K562 (cell line): ENCODE measurements around the gene ADAMTS14. TPM values are rescaled to one million over a fixed set of nuclear protein-coding genes. Genes with fewer than 3 reads are reported as not detected.

Experiments used
- CHD2 ChIP-seq: IDR thresholded peaks from 2 replicates; pipeline ENCODE4 v1.6.1; 2011; ENCODE audit warnings: low read depth, low read length
- ETV5 ChIP-seq: sonication (generic); formaldehyde crosslinking; IDR thresholded peaks from 2 replicates; pipeline ENCODE4 v1.4.0; 2020; ENCODE audit warnings: low read depth, mild to moderate bottlenecking, missing genetic modification reagents
- FOSL1 ChIP-seq: fragments of 200-800 bp; sonication (Bioruptor generic); conservative IDR thresholded peaks from 2 replicates; pipeline ENCODE4 v1.6.1; 2016; ENCODE audit warnings: missing genetic modification characterization, missing compliant biosample characterization
- GATAD2B ChIP-seq: fragments of 450-650 bp; IDR thresholded peaks from 2 replicates; pipeline ENCODE4 v1.6.1; 2017; ENCODE audit warnings: mild to moderate bottlenecking, borderline replicate concordance
- SIN3B ChIP-seq: fragments of 450-650 bp; IDR thresholded peaks from 2 replicates; pipeline ENCODE4 v1.6.1; 2017; ENCODE audit warnings: low read depth, mild to moderate bottlenecking, moderate library complexity
- ZC3H4 ChIP-seq: sonication (generic); formaldehyde crosslinking; IDR thresholded peaks from 2 replicates; pipeline ENCODE4 v1.9.0; 2021; ENCODE audit warnings: missing genetic modification reagents, borderline replicate concordance
- ZNF134 ChIP-seq: fragments of 250-450 bp; sonication (Bioruptor Pico); conservative IDR thresholded peaks from 2 replicates; pipeline ENCODE4 v1.4.0; 2020
- polyA plus RNA-seq, 8 experiments: library from polyadenylated mRNA; depleted of rRNA in 4 of 8; stranded (reverse) in 5 of 8; unstranded in 3 of 8; fragments of >200 nt; fragmentation: Nextera tagmentation in 2 of 8; fragmentation: Illumina TruSeq in 1 of 8; extraction: Ambion mirVana in 2 of 8; extraction: Trizol in 1 of 8; gene quantifications; 2 replicates each; pipeline versions ENCODE4 v1.2.1 to v1.2.3, GENCODE V29; 2011 to 2014; ENCODE audit warnings: inconsistent platforms in 1 of 8, missing spikeins in 1 of 8
- total RNA-seq, 7 experiments: library from RNA; depleted of rRNA in 6 of 7; stranded (reverse); fragments of >200 nt in 6 of 7; fragmentation: Illumina TruSeq in 2 of 7; extraction: Trizol in 2 of 7; gene quantifications; 2 replicates each; pipeline versions ENCODE4 v1.2.1 to v1.2.3, GENCODE V29; 2011 to 2021; ENCODE audit warnings: low replicate concordance in 1 of 7
- TF ChIP-seq, protein P1 (sequence below): fragments of 250-450 bp; sonication (Bioruptor Pico); IDR thresholded peaks from 2 replicates; pipeline ENCODE4 v1.4.0; 2020; ENCODE audit warnings: mild to moderate bottlenecking, moderate library complexity

The ADAMTS14 gene
- total and polyA plus RNA-seq, 9 of the 15 experiments (the other 6 are each of a cell fraction or from before 2014, with no cell fraction given): 0.04 to 37.4 (median 15.9) TPM

DNA sequence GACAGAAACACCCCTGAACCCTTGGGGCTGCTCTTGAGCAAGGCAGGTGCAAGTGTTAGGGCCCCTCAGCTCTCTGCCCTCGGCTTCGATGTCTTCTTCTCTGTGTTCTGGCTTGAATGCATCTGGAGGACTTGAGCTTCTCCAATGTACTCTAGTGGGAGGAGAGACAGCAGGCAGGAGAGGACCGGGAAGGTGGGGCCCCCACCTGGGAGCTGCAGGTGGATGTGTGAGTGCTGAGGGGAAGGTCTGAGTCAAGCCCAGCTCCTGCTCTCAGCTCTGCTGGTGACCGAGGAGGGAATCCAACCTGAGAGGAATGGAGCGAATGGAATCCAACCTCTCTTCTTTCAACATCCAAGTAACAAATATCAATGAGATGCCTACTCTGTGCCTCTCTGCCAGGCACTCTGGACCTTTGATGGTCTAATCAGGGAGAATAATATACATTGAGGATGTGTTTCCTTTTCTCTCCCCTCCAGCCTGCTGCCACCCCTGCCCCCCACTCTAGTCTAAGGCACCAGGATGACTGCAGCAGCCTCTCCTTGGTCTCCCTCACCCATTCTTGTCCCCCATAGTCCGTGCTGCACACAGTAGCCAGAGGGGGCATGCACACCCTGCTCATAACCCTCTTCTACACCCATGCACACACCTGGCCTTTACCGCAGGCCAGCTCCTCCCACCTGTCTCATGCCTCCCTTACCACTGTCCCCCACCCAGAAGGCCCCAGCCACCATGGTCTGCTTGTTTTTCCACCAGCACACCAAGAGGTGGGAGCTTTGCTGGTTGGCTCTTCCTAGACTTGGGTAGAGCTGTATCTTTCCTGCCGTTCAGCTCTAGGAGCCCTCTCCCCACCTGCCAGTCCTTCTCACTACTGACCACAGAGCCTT is 99.2 kb downstream of the ADAMTS14 start (continued):
- TF ChIP-seq SIN3B (no peak), ETV5 (CRISPR knock-in tag) (no peak), GATAD2B (no peak), FOSL1 (no peak), ZC3H4 (CRISPR knock-in tag) (no peak), ZNF134 (CRISPR knock-in tag) (no peak), CHD2 (no peak)
- TF ChIP-seq, protein P1, sequence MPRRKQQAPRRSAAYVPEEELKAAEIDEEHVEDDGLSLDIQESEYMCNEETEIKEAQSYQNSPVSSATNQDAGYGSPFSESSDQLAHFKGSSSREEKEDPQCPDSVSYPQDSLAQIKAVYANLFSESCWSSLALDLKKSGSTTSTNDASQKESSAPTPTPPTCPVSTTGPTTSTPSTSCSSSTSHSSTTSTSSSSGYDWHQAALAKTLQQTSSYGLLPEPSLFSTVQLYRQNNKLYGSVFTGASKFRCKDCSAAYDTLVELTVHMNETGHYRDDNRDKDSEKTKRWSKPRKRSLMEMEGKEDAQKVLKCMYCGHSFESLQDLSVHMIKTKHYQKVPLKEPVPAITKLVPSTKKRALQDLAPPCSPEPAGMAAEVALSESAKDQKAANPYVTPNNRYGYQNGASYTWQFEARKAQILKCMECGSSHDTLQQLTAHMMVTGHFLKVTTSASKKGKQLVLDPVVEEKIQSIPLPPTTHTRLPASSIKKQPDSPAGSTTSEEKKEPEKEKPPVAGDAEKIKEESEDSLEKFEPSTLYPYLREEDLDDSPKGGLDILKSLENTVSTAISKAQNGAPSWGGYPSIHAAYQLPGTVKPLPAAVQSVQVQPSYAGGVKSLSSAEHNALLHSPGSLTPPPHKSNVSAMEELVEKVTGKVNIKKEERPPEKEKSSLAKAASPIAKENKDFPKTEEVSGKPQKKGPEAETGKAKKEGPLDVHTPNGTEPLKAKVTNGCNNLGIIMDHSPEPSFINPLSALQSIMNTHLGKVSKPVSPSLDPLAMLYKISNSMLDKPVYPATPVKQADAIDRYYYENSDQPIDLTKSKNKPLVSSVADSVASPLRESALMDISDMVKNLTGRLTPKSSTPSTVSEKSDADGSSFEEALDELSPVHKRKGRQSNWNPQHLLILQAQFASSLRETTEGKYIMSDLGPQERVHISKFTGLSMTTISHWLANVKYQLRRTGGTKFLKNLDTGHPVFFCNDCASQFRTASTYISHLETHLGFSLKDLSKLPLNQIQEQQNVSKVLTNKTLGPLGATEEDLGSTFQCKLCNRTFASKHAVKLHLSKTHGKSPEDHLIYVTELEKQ (CRISPR knock-in tag): no peak
- TF ChIP-seq, all 486 proteins: peak for 0
